Hepatocyte (in vitro differentiated cells): ENCODE data around the gene ADGRG4.

Source experiments
- CTCF ChIP-seq: fragments of 200-600 bp; sonication (generic); IDR thresholded peaks from 2 replicates; pipeline ENCODE4 v1.5.1; 2016; ENCODE audit warnings: antibody characterized with exemption, mild to moderate bottlenecking; ENCODE audit not compliant: poor library complexity
- EZH2 ChIP-seq: fragments of 200-600 bp; sonication (generic); IDR thresholded peaks from 2 replicates; pipeline ENCODE4 v1.6.1; 2016; ENCODE audit warnings: antibody characterized with exemption, mild to moderate bottlenecking, borderline replicate concordance
- EZH2phosphoT487 ChIP-seq: fragments of 200-600 bp; sonication (generic); IDR thresholded peaks from one replicate; pipeline ENCODE4 v1.6.1; 2018; ENCODE audit warnings: antibody characterized with exemption, mild to moderate bottlenecking, low read depth, moderate library complexity; ENCODE audit not compliant: unreplicated experiment, severe bottlenecking

GRCh38 chrX:136347706-136348105 lies 46.9 kb downstream of the ADGRG4 start:
- TF ChIP-seq CTCF, result no peak
- no peak for TF ChIP-seq EZH2
- no peak for TF ChIP-seq EZH2phosphoT487
